HG03571 (cell line): ENCODE data around the gene TEX29.

Source experiments
- ATAC-seq: cut with Tn5 transposase; IDR thresholded peaks from one replicate; pipeline ENCODE4 v1.9.1; 2021; ENCODE audit not compliant: unreplicated experiment

TEX29 gene

GRCh38 chr13:111365149-111366005 is 44.9 kb downstream of the TEX29 start:
- ATAC-seq, result no peak

- ATAC-seq, result no peak
Observed at GRCh38 chr13:111367340-111367739, 46.9 kb downstream of the TEX29 start.

GRCh38 chr13:111368091-111368490 is 47.6 kb downstream of the TEX29 start:
- no peak for ATAC-seq

- no peak for ATAC-seq
Observed at GRCh38 chr13:111370147-111370546, 49.7 kb downstream of the TEX29 start.

GRCh38 chr13:111370570-111371535 is 50.4 kb downstream of the TEX29 start:
- no peak for ATAC-seq

GRCh38 chr13:111371720-111372119 is 51.3 kb downstream of the TEX29 start:
- no peak for ATAC-seq

- ATAC-seq, result no peak
Observed at GRCh38 chr13:111372651-111373425, 52.4 kb downstream of the TEX29 start.

GRCh38 chr13:111373486-111373885 is 53.0 kb downstream of the TEX29 start:
- no peak for ATAC-seq

- ATAC-seq, result no peak
Observed at GRCh38 chr13:111380431-111380830, 60.0 kb downstream of the TEX29 start.

- no peak for ATAC-seq
Observed at GRCh38 chr13:111382411-111382810, 62.0 kb downstream of the TEX29 start.

- no peak for ATAC-seq
Observed at GRCh38 chr13:111382877-111383276, 62.4 kb downstream of the TEX29 start.

GRCh38 chr13:111383591-111384440 is 63.4 kb downstream of the TEX29 start:
- ATAC-seq, result no peak

GRCh38 chr13:111384441-111385182 is 64.2 kb downstream of the TEX29 start:
- no peak for ATAC-seq

GRCh38 chr13:111385183-111385857 is 64.9 kb downstream of the TEX29 start:
- no peak for ATAC-seq

GRCh38 chr13:111387026-111387871 is 66.8 kb downstream of the TEX29 start:
- ATAC-seq, result no peak

GRCh38 chr13:111387945-111388600 is 67.6 kb downstream of the TEX29 start:
- no peak for ATAC-seq

- ATAC-seq, result no peak
Observed at GRCh38 chr13:111388851-111389500, 68.5 kb downstream of the TEX29 start.
